K562 (cell line): ENCODE measurements around the gene CARMIL1.

Experiments
- CHD2 ChIP-seq: IDR thresholded peaks from 2 replicates; pipeline ENCODE4 v1.6.1; 2011; ENCODE audit warnings: low read depth, low read length
- GATA2 ChIP-seq: sonication (generic); formaldehyde crosslinking; IDR thresholded peaks from 2 replicates; pipeline ENCODE4 v1.4.0; 2020; ENCODE audit warnings: mild to moderate bottlenecking, missing genetic modification reagents
- POLR2A ChIP-seq: fragments of 450-650 bp; conservative IDR thresholded peaks from 2 replicates; pipeline ENCODE4 v1.6.1; 2016
- TBP ChIP-seq: optimal IDR thresholded peaks from 2 replicates; pipeline ENCODE3; 2011; ENCODE audit warnings: low read depth, low read length, improper control_type of control experiment
- TEAD4 ChIP-seq, 2 experiments: sonication (generic) in 1 of 2; formaldehyde crosslinking in 1 of 2; IDR thresholded peaks; 2 replicates each; pipeline versions ENCODE4 v1.6.1 to v1.8.0; 2012 to 2022; ENCODE audit warnings: borderline replicate concordance in 1 of 2, inconsistent platforms in 1 of 2, low read length in 1 of 2, mild to moderate bottlenecking in 1 of 2, missing genetic modification reagents in 1 of 2
- XRCC3 ChIP-seq: fragments of 450-650 bp; IDR thresholded peaks from 2 replicates; pipeline ENCODE4 v1.6.1; 2017; ENCODE audit warnings: mild to moderate bottlenecking, moderate library complexity
- ZNF232 ChIP-seq: sonication (generic); formaldehyde crosslinking; IDR thresholded peaks from 2 replicates; pipeline ENCODE4 v1.8.0; 2022; ENCODE audit warnings: mild to moderate bottlenecking, missing genetic modification reagents
- TF ChIP-seq, protein P1 (sequence below): fragments of 450-650 bp; formaldehyde crosslinking; conservative IDR thresholded peaks from 2 replicates; pipeline ENCODE4 v1.4.0; 2022; ENCODE audit warnings: mild to moderate bottlenecking, missing genetic modification characterization
- TF ChIP-seq, protein P2 (sequence below): sonication (generic); formaldehyde crosslinking; IDR thresholded peaks from 2 replicates; pipeline ENCODE4 v1.8.1; 2023; ENCODE audit warnings: mild to moderate bottlenecking, missing genetic modification reagents, moderate library complexity

DNA sequence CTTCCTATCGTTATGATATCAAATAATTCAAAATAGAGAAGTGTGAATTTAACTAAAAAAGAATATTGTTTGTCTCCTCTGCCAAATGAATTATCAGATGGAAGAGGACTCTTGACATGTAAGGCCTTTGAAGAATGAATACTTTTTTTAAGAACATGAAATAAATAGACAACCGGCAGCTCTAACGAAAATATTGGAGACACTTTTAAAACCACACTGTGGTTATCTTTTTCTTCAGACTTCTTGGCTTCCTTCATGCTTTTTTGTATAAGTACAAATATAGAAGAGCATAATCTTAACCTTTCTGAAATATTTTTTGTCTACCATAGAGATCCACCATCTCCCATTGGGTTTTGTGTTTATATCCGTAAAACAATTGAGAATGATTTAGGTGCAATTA is 257.6 kb downstream of the CARMIL1 start:
- TF ChIP-seq, protein P1, sequence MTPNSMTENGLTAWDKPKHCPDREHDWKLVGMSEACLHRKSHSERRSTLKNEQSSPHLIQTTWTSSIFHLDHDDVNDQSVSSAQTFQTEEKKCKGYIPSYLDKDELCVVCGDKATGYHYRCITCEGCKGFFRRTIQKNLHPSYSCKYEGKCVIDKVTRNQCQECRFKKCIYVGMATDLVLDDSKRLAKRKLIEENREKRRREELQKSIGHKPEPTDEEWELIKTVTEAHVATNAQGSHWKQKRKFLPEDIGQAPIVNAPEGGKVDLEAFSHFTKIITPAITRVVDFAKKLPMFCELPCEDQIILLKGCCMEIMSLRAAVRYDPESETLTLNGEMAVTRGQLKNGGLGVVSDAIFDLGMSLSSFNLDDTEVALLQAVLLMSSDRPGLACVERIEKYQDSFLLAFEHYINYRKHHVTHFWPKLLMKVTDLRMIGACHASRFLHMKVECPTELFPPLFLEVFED (CRISPR knock-in tag): no peak
- TF ChIP-seq ZNF232 (CRISPR knock-in tag) (no peak), XRCC3 (no peak), TBP (no peak), TEAD4 (IDR thresholded peaks at IDR 0.05; ENCODE audit: low read length) (no peak), TEAD4 (CRISPR knock-in tag; IDR thresholded peaks at IDR 0.05; ENCODE audit: borderline replicate concordance) (no peak), POLR2A (no peak), CHD2 (no peak), GATA2 (no peak)
- TF ChIP-seq, protein P2, sequence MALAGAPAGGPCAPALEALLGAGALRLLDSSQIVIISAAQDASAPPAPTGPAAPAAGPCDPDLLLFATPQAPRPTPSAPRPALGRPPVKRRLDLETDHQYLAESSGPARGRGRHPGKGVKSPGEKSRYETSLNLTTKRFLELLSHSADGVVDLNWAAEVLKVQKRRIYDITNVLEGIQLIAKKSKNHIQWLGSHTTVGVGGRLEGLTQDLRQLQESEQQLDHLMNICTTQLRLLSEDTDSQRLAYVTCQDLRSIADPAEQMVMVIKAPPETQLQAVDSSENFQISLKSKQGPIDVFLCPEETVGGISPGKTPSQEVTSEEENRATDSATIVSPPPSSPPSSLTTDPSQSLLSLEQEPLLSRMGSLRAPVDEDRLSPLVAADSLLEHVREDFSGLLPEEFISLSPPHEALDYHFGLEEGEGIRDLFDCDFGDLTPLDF: no peak
